LNCaP clone FGC (cell line): ENCODE data around the gene NCS1.

Source experiments
- DNase-seq: peaks from one replicate; pipeline ENCODE4 v3.0.0-alpha.2; 2011; ENCODE audit warnings: low read depth
- H3K4me3 ChIP-seq: 2 replicates; pipeline ENCODE4 v1.5.1; 2011; ENCODE audit warnings: mild to moderate bottlenecking, low read depth, low read length, control low read depth
- CTCF ChIP-seq: IDR thresholded peaks from 2 replicates; pipeline ENCODE4 v1.5.1; 2012; ENCODE audit warnings: mild to moderate bottlenecking; ENCODE audit not compliant: control insufficient read depth, insufficient read depth; ENCODE audit errors: extremely low read depth

The NCS1 gene

DNA sequence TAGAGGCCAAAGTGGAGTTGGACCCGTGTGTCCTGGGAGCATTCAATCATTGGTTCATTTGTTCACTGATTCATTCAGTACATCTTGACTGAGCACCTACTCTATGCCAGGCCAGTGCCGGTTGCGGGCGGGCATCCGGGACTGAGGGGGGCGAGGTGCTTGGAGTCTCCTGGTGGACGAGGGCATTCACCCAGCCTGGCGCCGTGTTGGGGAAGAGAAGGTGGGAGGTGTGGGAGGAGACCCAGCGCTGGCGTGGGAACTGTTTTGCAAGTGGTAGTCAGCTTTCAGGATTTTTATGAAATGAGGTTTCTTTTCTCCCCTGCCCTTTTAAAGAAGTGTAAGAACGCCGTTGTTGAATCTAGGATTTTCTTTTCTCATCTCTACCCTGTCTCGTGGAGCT, 37.2 kb downstream of the NCS1 start:
- H3K4me3 ChIP-seq = no peak overlapping the region
- TF ChIP-seq CTCF = no peak
- DNase-seq = no peak

DNA sequence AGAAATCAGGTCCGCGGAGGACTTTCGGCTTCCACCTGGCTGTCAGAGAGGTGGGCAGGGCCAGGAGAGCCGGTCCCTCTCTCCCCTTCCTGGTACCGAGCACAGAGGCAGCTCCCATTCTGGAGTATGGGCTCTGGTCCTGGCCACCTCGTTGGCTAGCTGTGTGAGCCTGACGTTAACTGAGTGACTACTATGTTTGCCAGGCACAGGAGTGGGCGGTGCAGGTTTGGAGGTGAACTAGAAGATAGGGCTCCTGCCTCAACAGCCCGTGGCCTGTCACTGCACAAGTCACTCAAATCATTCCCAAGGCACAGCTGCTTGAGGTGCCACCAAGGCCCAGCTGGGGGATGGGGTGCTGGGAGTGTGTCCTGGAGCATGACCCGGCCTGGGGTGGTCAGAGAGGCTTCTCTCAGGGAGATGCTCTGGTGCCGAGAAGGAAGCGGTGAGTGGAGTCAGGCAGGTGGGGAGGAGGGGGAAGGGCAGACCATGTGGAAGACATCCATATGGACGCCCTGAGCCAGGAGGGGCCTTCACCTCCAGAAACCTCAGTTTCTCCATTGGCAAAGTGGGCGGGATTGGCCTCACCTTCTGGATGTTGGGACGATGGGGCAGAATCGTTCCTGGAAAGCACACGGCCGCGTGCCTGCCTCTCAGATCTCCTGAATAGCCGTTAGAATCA, 39.5 kb downstream of the NCS1 start:
- no peak for DNase-seq
- no peak overlapping the region for H3K4me3 ChIP-seq
- no peak for TF ChIP-seq CTCF

DNA sequence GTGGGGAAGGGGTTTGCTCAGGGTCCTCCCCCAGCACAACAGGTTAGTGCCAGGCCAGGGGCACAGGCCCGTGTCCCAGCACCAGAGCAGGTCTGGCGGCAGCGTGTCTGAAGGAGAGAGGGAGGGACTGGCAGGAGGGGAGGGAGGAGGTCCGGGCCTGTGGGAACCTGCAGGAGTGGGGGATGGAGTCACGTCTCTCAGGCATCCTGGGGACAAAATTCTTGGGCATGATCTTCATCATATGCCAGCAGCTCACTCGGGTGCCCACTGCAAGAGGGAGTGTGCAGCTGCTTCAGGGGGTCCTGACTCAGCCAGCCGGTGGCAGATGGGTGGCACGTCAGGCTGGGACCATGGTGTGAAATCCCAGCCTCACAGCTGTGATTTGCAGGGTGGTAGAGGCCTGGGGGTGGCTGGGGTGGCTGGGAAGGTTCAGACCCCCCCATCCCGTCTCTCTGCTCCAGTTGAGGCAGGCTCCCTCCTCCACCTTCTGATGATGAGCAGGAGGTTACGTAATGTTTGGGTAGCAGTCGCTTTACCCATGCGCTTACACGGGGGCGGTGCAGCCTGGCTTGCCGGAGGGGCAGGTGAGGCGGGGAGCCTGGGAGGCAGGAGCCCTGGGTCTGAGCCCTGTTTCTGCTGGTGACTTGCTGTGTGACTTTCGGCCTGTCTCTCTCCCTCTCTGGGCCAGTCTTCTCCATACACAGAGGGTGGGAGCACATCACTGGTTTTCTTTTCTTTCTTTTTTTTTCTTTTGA, 40.5 kb downstream of the NCS1 start:
- DNase-seq = no peak
- no peak overlapping the region for H3K4me3 ChIP-seq

DNA sequence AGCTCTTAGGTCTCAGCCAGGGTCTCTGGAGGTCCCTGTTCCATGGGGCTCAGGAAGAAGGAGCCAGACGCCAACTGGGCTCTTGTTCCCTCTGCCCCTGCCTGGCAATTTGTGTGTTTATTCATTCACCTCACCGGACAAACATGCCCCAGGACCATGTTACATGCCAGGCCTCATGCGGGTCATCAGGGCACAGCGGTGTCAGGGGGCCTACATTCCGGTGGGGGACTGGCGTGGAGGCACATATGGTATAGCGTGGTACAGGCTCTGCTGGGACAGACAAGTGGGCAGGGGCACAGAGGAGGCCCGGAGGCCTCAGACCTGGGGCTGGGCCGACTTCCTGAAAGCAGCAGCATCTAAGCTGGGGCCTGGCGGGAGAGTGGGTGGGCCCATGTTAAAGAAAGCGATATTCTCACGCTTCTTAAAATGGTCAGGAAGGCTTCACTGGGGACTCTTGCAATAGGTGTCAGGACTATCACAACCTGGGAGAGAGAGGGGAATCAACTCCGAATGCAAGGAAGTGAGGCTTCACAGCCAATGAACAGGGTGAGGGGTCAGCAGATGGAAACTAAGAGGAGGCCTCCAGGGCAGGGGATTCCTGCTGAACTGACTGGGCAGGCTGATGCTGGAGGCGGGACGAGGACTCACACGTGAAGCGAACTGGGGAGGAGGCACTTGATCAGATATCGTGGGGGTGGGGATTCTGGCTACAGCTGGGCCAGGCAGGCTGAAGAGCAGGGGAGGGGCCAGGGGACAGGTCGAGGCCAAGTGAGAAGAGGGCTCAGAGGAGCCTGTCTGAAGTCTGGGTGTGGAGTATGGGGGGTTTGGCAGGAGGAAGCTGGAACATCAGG, 41.9 kb downstream of the NCS1 start:
- no peak overlapping the region for H3K4me3 ChIP-seq
- no peak for TF ChIP-seq CTCF
- DNase-seq = no peak

More for the DNA sequence above, 40.5 kb downstream of the NCS1 start:
- TF ChIP-seq CTCF = no peak

- TF ChIP-seq CTCF = no peak
- DNase-seq = no peak
- no peak overlapping the region for H3K4me3 ChIP-seq
These were observed 42.7 kb downstream of the NCS1 start for GRCh38 chr9:130214776-130215340.

GRCh38 chr9:130215341-130216119, 43.3 kb downstream of the NCS1 start:
- no peak for TF ChIP-seq CTCF
- H3K4me3 ChIP-seq = no peak overlapping the region
- no peak for DNase-seq
